H1 (cell line): ENCODE measurements around the gene MS4A6A. TPM values are rescaled to one million over a fixed set of nuclear protein-coding genes. Genes with fewer than 3 reads are reported as not detected.

Experiments
- ATF2 ChIP-seq: IDR thresholded peaks from 2 replicates; pipeline ENCODE4 v1.6.1; 2012; ENCODE audit warnings: low read length, inconsistent platforms
- NANOG ChIP-seq: IDR thresholded peaks from 2 replicates; pipeline ENCODE4 v1.6.1; 2011; ENCODE audit warnings: low read length, low read depth, mild to moderate bottlenecking, inconsistent platforms; ENCODE audit not compliant: insufficient read depth, poor library complexity, severe bottlenecking
- POLR2A ChIP-seq, 2 experiments: IDR thresholded peaks; 1 replicate in 1 of 2; 2 replicates in 1 of 2; pipeline ENCODE4 v1.6.1; 2011; ENCODE audit warnings: low read depth in 2 of 2, low read length in 2 of 2, mild to moderate bottlenecking in 2 of 2; ENCODE audit errors: control extremely low read depth in 1 of 2
- SP2 ChIP-seq: IDR thresholded peaks from 2 replicates; pipeline ENCODE4 v1.6.1; 2012; ENCODE audit warnings: mild to moderate bottlenecking, low read length, inconsistent platforms
- SP4 ChIP-seq: IDR thresholded peaks from 2 replicates; pipeline ENCODE4 v1.6.1; 2012; ENCODE audit warnings: low read length, inconsistent platforms
- TEAD4 ChIP-seq: IDR thresholded peaks from 2 replicates; pipeline ENCODE4 v1.6.1; 2012; ENCODE audit warnings: low read depth, low read length, inconsistent platforms, mixed read lengths
- ZNF274 ChIP-seq: IDR thresholded peaks from 2 replicates; pipeline ENCODE4 v1.7.0; 2012; ENCODE audit warnings: low read length, borderline replicate concordance; ENCODE audit errors: extremely low read depth
- polyA plus RNA-seq, 7 experiments: library from polyadenylated mRNA; depleted of rRNA in 3 of 7; stranded (reverse) in 5 of 7; unstranded in 2 of 7; fragments of >200 nt in 5 of 7; fragments of 200-250 nt in 2 of 7; gene quantifications; 1 replicate in 5 of 7; 2 replicates in 1 of 7; 4 replicates in 1 of 7; pipeline versions ENCODE4 v1.2.1 to v1.2.3, GENCODE V29; 2011 to 2013; ENCODE audit warnings: missing spikeins in 2 of 7, mixed read lengths in 2 of 7
- total RNA-seq: library from RNA; stranded (reverse); fragmentation: NEBNext Ultra II Directional; extraction: Animal tissue kit (Norgen Biotek cat#: 25700); gene quantifications from 2 replicates; pipeline ENCODE4 v1.2.1, GENCODE V29; 2021

Gene MS4A6A
- total and polyA plus RNA-seq, 2 of the 8 experiments (the other 6 are each of a cell fraction or from before 2014, with no cell fraction given): not detected

DNA sequence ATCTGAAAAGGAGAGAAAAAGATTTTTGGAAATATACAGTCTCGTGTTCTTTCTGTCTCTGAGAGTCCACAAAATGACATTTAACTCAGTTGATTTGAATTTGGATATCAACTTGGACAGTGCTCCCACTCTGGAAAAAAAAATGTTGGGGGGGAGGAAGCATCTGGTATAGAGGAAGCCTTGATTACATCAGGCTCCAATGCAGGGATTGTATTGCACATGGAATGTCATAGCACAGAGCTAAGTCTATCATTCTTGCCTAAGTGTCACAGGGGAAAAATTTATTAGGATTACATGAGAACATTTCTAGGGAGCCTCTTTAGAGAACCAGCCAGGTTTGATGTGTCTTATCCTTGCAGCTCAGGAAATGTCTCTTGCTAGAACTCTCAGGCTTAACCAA lies 23.0 kb downstream of the MS4A6A start (continued):
- no peak for TF ChIP-seq ZNF274
- no peak for TF ChIP-seq TEAD4
- TF ChIP-seq SP4: no peak
- no peak for TF ChIP-seq SP2
- TF ChIP-seq POLR2A (IDR thresholded peaks at IDR 0.05; ENCODE audit: control extremely low read depth in 1 of 2, low read depth in 2 of 2, low read length in 2 of 2): no peak
- TF ChIP-seq NANOG: no peak
- no peak for TF ChIP-seq ATF2
- TF ChIP-seq, all 59 proteins: peak for 0
